K562 (cell line): Measurements from ENCODE around the gene ABCA4. TPM values are rescaled to one million over a fixed set of nuclear protein-coding genes. Genes with fewer than 3 reads are reported as not detected.

Source experiments
- ATAC-seq: fragments of 200-7000 bp; cut with Tn5 transposase; 3 replicates; pipeline ENCODE4 v1.9.1; 2020; ENCODE audit warnings: moderate library complexity
- BruUV-seq: library from RNA; stranded (reverse); fragments of 400-500 nt; replicated peaks from 2 replicates; lab custom pipeline; 2021; lab: Mats Ljungman, UMichigan
- CTCF ChIA-PET: fragments of 300-600 bp; formaldehyde crosslinking; extraction: SDS; loops from one replicate; lab custom pipeline; 2021; ENCODE audit warnings: low intra/inter-chr PET ratio; lab: Yijun Ruan, JAX
- POLR2A ChIA-PET: fragments of 300-600, 350-650 bp; sonication (Branson Sonifier 250); formaldehyde crosslinking; extraction: SDS; loops from one replicate; lab custom pipeline; 2021; ENCODE audit warnings: antibody characterized with exemption, inconsistent platforms; lab: Yijun Ruan, JAX
- DNase-seq, 4 experiments: peaks; one replicate each; pipeline versions ENCODE4 v3.0.0 to v3.0.0-alpha.2; 2011 to 2018; ENCODE audit warnings: low spot score in 3 of 4, mixed read lengths in 3 of 4; ENCODE audit errors: extremely low read depth in 1 of 4
- FAIRE-seq: peaks from 2 replicates; lab custom pipeline; 2011; peaks lifted over from hg19 to GRCh38; lab: Jason Lieb, UNC
- H2AFZ ChIP-seq: 2 replicates; pipeline ENCODE4 v1.6.0; 2011; ENCODE audit warnings: low read depth, low read length, control low read depth, inconsistent platforms
- H3K27ac ChIP-seq: fragments of 200-600 bp; 3 replicates; pipeline ENCODE4 v1.8.0; 2011; ENCODE audit warnings: low read depth, mild to moderate bottlenecking, control low read depth, inconsistent platforms, low read length, moderate library complexity, mixed read lengths; ENCODE audit errors: extremely low read depth
- H3K27me3 ChIP-seq, 2 experiments: fragments of 300-600 bp in 1 of 2; 2 replicates in 1 of 2; 3 replicates in 1 of 2; pipeline versions ENCODE4 v1.6.0 to v1.8.0; 2011; ENCODE audit warnings: inconsistent platforms in 2 of 2, low read length in 2 of 2, mild to moderate bottlenecking in 1 of 2, mixed read lengths in 1 of 2, moderate library complexity in 1 of 2; ENCODE audit not compliant: control insufficient read depth in 2 of 2, insufficient read depth in 2 of 2
- H3K36me3 ChIP-seq: fragments of 300-600 bp; 3 replicates; pipeline ENCODE4 v1.8.0; 2011; ENCODE audit warnings: mild to moderate bottlenecking, low read length, inconsistent platforms; ENCODE audit not compliant: control insufficient read depth, insufficient read depth
- H3K4me1 ChIP-seq, 2 experiments: fragments of 200-600 bp in 1 of 2; replicated peaks in 1 of 2; 2 replicates in 1 of 2; 3 replicates in 1 of 2; pipeline versions ENCODE4 v1.5.1 to v1.8.0; 2011; ENCODE audit warnings: inconsistent platforms in 2 of 2, low read length in 2 of 2, mild to moderate bottlenecking in 1 of 2, mixed read lengths in 1 of 2, moderate library complexity in 1 of 2; ENCODE audit not compliant: control insufficient read depth in 2 of 2, insufficient read depth in 2 of 2
- H3K4me2 ChIP-seq: 2 replicates; pipeline ENCODE4 v1.6.1; 2011; ENCODE audit warnings: low read length, control low read depth, inconsistent platforms, mixed read lengths; ENCODE audit not compliant: insufficient read depth
- H3K4me3 ChIP-seq: fragments of 200-600 bp; sonication (generic), shearing (Covaris generic); 2 replicates; pipeline ENCODE4 v1.5.1; 2016; ENCODE audit warnings: control low read depth, inconsistent platforms
- H3K79me2 ChIP-seq: fragments of 200-600 bp; 3 replicates; pipeline ENCODE4 v1.8.0; 2011; ENCODE audit warnings: low read length, inconsistent platforms; ENCODE audit not compliant: control insufficient read depth, insufficient read depth
- H3K9ac ChIP-seq, 2 experiments: 2 replicates each; pipeline versions ENCODE4 v1.6.0 to v1.6.1; 2011; ENCODE audit warnings: low read depth in 2 of 2, low read length in 2 of 2, control low read depth in 1 of 2, inconsistent platforms in 1 of 2, mild to moderate bottlenecking in 1 of 2, mixed read lengths in 1 of 2; ENCODE audit not compliant: insufficient read depth in 1 of 2
- H3K9me1 ChIP-seq: one replicate; pipeline ENCODE4 v1.6.0; 2011; ENCODE audit warnings: inconsistent platforms, mild to moderate bottlenecking, low read length, moderate library complexity; ENCODE audit not compliant: control insufficient read depth, insufficient read depth
- H3K9me3 ChIP-seq: replicated peaks from 2 replicates; pipeline ENCODE4 v1.5.1; 2011; ENCODE audit warnings: low read depth, low read length, inconsistent platforms; ENCODE audit not compliant: control insufficient read depth, insufficient read depth
- H4K20me1 ChIP-seq: replicated peaks from 2 replicates; pipeline ENCODE4 v1.6.1; 2011; ENCODE audit warnings: low read length, inconsistent platforms, mixed read lengths; ENCODE audit not compliant: control insufficient read depth, insufficient read depth
- CBX5 ChIP-seq: IDR thresholded peaks from 2 replicates; pipeline ENCODE4 v1.6.1; 2014; ENCODE audit warnings: low read depth, borderline replicate concordance
- EGR1 ChIP-seq: fragments of 450-650 bp; conservative IDR thresholded peaks from 2 replicates; pipeline ENCODE4 v1.6.1; 2017; ENCODE audit warnings: mild to moderate bottlenecking
- EHMT2 ChIP-seq: fragments of 450-650 bp; IDR thresholded peaks from 2 replicates; pipeline ENCODE4 v1.6.1; 2018; ENCODE audit warnings: antibody characterized with exemption
- ESRRA ChIP-seq: fragments of 450-650 bp; IDR thresholded peaks from 2 replicates; pipeline ENCODE4 v1.6.1; 2014; ENCODE audit warnings: low read depth, mild to moderate bottlenecking, moderate library complexity, borderline replicate concordance
- NRF1 ChIP-seq, 2 experiments: fragments of 450-650 bp; IDR thresholded peaks in 1 of 2; conservative IDR thresholded peaks in 1 of 2; 2 replicates each; pipeline ENCODE4 v1.6.1; 2014; ENCODE audit warnings: mild to moderate bottlenecking in 2 of 2
- RB1 ChIP-seq: fragments of 450-650 bp; IDR thresholded peaks from 2 replicates; pipeline ENCODE4 v1.6.1; 2017; ENCODE audit warnings: low read depth, mild to moderate bottlenecking
- SAP30 ChIP-seq: fragments of 200-600 bp; sonication (generic); IDR thresholded peaks from 2 replicates; pipeline ENCODE4 v1.6.1; 2012; ENCODE audit warnings: borderline replicate concordance, low read depth, mild to moderate bottlenecking, moderate library complexity, low read length, control low read depth, inconsistent platforms; ENCODE audit not compliant: insufficient read depth, poor library complexity, severe bottlenecking
- U2AF1 ChIP-seq: fragments of 200-400 bp; formaldehyde crosslinking; optimal IDR thresholded peaks from 2 replicates; pipeline ENCODE3; 2017; ENCODE audit warnings: mild to moderate bottlenecking, low read depth, low read length, moderate library complexity
- ZNF324 ChIP-seq: fragments of 250-450 bp; sonication (Bioruptor Pico); IDR thresholded peaks from 2 replicates; pipeline ENCODE4 v1.4.0; 2020; ENCODE audit warnings: mild to moderate bottlenecking
- ZNF511 ChIP-seq: sonication (generic); formaldehyde crosslinking; IDR thresholded peaks from 2 replicates; pipeline ENCODE4 v1.8.0; 2022; ENCODE audit warnings: mild to moderate bottlenecking, missing genetic modification reagents
- WGBS: fragments of 100-300 bp; shearing (Covaris generic); methylation state at CpG from one replicate; pipeline ENCODE4 v1.1.6; 2016; ENCODE audit warnings: low coverage, mixed read lengths; ENCODE audit not compliant: insufficient coverage; ENCODE audit errors: missing lambda C conversion rate; 5-methylcytosine and 5-hydroxymethylcytosine counted together
- in situ Hi-C: fragments of 300-500 bp; cut with MboI; formaldehyde crosslinking; loops from 4 replicates; pipeline ENCODE4 v1.15.0; 2018; ENCODE audit warnings: inconsistent platforms, mixed read lengths
- intact Hi-C: fragments of 100-400 bp; cut with micrococcal nuclease; formaldehyde crosslinking; loops from 2 replicates; pipeline ENCODE4 v1.14.2; 2022
- polyA plus RNA-seq, 8 experiments: library from polyadenylated mRNA; depleted of rRNA in 4 of 8; stranded (reverse) in 5 of 8; unstranded in 3 of 8; fragments of >200 nt; fragmentation: Nextera tagmentation in 2 of 8; fragmentation: Illumina TruSeq in 1 of 8; extraction: Ambion mirVana in 2 of 8; extraction: Trizol in 1 of 8; gene quantifications; 2 replicates each; pipeline versions ENCODE4 v1.2.1 to v1.2.3, GENCODE V29; 2011 to 2014; ENCODE audit warnings: inconsistent platforms in 1 of 8, missing spikeins in 1 of 8
- total RNA-seq, 7 experiments: library from RNA; depleted of rRNA in 6 of 7; stranded (reverse); fragments of >200 nt in 6 of 7; fragmentation: Illumina TruSeq in 2 of 7; extraction: Trizol in 2 of 7; gene quantifications; 2 replicates each; pipeline versions ENCODE4 v1.2.1 to v1.2.3, GENCODE V29; 2011 to 2021; ENCODE audit warnings: low replicate concordance in 1 of 7
- TF ChIP-seq, protein P1 (sequence below): fragments of 250-450 bp; sonication (Bioruptor Pico); IDR thresholded peaks from 2 replicates; pipeline ENCODE4 v1.4.0; 2020
- TF ChIP-seq, protein P2 (sequence below): fragments of 250-450 bp; sonication (Bioruptor Pico); IDR thresholded peaks from 2 replicates; pipeline ENCODE4 v1.5.0; 2020; ENCODE audit warnings: mild to moderate bottlenecking
- TF ChIP-seq, protein P3 (sequence below): fragments of 450-650 bp; IDR thresholded peaks from 2 replicates; pipeline ENCODE4 v1.6.1; 2017; ENCODE audit warnings: antibody characterized with exemption, mild to moderate bottlenecking

Gene ABCA4
- total and polyA plus RNA-seq, 9 of the 15 experiments (the other 6 are each of a cell fraction or from before 2014, with no cell fraction given), result 0.01 to 0.04 TPM; not detected in 7

GRCh38 chr1:94154989-94155388 lies 34.0 kb upstream of the ABCA4 start (continued):
- TF ChIP-seq, protein P1, sequence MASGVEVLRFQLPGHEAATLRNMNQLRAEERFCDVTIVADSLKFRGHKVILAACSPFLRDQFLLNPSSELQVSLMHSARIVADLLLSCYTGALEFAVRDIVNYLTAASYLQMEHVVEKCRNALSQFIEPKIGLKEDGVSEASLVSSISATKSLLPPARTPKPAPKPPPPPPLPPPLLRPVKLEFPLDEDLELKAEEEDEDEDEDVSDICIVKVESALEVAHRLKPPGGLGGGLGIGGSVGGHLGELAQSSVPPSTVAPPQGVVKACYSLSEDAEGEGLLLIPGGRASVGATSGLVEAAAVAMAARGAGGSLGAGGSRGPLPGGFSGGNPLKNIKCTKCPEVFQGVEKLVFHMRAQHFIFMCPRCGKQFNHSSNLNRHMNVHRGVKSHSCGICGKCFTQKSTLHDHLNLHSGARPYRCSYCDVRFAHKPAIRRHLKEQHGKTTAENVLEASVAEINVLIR (CRISPR knock-in tag), result no peak
- TF ChIP-seq, protein P2, sequence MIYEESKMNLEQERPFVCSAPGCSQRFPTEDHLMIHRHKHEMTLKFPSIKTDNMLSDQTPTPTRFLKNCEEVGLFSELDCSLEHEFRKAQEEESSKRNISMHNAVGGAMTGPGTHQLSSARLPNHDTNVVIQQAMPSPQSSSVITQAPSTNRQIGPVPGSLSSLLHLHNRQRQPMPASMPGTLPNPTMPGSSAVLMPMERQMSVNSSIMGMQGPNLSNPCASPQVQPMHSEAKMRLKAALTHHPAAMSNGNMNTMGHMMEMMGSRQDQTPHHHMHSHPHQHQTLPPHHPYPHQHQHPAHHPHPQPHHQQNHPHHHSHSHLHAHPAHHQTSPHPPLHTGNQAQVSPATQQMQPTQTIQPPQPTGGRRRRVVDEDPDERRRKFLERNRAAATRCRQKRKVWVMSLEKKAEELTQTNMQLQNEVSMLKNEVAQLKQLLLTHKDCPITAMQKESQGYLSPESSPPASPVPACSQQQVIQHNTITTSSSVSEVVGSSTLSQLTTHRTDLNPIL (CRISPR knock-in tag), result no peak
- no peak for TF ChIP-seq ESRRA
- TF ChIP-seq, all 486 proteins: peak for 0

GRCh38 chr1:94153133-94153532 lies 32.2 kb upstream of the ABCA4 start:
- no peaks in the 10 kb centered on the region for H3K4me1 ChIP-seq
- no peaks in the 10 kb centered on the region for H3K79me2 ChIP-seq
- intact Hi-C loops, result no loop called here
- no TSS peak for BruUV-seq
- DNase-seq, result no peak
- in situ Hi-C loops, result no loop called here
- H3K4me3 ChIP-seq, result no peak overlapping the region
- WGBS, result 0% methylated on average over 1 of the region's 1 CpG
- no peaks in the 10 kb centered on the region for H3K36me3 ChIP-seq
- no peaks in the 10 kb centered on the region for H3K9me3 ChIP-seq
- H4K20me1 ChIP-seq, result no peaks in the 10 kb centered on the region
- no peak for FAIRE-seq
- ATAC-seq, result no peak
- no peak overlapping the region for H3K9ac ChIP-seq
- no peak overlapping the region for H3K27ac ChIP-seq
- H2AFZ ChIP-seq, result no peak overlapping the region
- no peak overlapping the region for H3K4me2 ChIP-seq
- H3K9me1 ChIP-seq, result no peaks in the 10 kb centered on the region
- ChIA-PET CTCF (no interaction called here), POLR2A (no interaction called here)
- H3K27me3 ChIP-seq, result peaks cover 0 to 6% of the 10 kb centered on the region in 2 experiments; a peak in 2 of 5 replicates
- TF ChIP-seq RB1 (no peak), U2AF1 (no peak), EHMT2 (no peak), EGR1 (no peak), ZNF511 (no peak), NRF1 (conservative IDR thresholded peaks at IDR 0.05 in 1 of 2, IDR thresholded peaks at IDR 0.05 in 1 of 2) (no peak), CBX5 (no peak), SAP30 (no peak), ZNF324 (CRISPR knock-in tag) (no peak)
- TF ChIP-seq, protein P3, sequence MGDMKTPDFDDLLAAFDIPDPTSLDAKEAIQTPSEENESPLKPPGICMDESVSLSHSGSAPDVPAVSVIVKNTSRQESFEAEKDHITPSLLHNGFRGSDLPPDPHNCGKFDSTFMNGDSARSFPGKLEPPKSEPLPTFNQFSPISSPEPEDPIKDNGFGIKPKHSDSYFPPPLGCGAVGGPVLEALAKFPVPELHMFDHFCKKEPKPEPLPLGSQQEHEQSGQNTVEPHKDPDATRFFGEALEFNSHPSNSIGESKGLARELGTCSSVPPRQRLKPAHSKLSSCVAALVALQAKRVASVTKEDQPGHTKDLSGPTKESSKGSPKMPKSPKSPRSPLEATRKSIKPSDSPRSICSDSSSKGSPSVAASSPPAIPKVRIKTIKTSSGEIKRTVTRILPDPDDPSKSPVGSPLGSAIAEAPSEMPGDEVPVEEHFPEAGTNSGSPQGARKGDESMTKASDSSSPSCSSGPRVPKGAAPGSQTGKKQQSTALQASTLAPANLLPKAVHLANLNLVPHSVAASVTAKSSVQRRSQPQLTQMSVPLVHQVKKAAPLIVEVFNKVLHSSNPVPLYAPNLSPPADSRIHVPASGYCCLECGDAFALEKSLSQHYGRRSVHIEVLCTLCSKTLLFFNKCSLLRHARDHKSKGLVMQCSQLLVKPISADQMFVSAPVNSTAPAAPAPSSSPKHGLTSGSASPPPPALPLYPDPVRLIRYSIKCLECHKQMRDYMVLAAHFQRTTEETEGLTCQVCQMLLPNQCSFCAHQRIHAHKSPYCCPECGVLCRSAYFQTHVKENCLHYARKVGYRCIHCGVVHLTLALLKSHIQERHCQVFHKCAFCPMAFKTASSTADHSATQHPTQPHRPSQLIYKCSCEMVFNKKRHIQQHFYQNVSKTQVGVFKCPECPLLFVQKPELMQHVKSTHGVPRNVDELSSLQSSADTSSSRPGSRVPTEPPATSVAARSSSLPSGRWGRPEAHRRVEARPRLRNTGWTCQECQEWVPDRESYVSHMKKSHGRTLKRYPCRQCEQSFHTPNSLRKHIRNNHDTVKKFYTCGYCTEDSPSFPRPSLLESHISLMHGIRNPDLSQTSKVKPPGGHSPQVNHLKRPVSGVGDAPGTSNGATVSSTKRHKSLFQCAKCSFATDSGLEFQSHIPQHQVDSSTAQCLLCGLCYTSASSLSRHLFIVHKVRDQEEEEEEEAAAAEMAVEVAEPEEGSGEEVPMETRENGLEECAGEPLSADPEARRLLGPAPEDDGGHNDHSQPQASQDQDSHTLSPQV, result no peak
